Thoracic aorta (tissue), 2 donors: ENCODE data around the gene TMEM187. TPM values are rescaled to one million over a fixed set of nuclear protein-coding genes. Genes with fewer than 3 reads are reported as not detected.
"Not testable (repeated sequence)": the region's sequence is repeated elsewhere in the genome, so short reads cannot be mapped to it uniquely, and the experiment has no call there.

Experiments used
- ATAC-seq: fragments of 150-250 bp; one replicate; pipeline ENCODE4 v1.8.0; 2017; ENCODE audit warnings: low read depth; ENCODE audit not compliant: insufficient number of reproducible peaks, low FRiP score
- DNase-seq: peaks from one replicate; pipeline ENCODE4 v3.0.0-alpha.2; 2020; ENCODE audit warnings: low spot score
- H3K27ac ChIP-seq, 2 donors: fragments of 200-600 bp; sonication (generic); 1 replicate in 1 of 2; 2 replicates in 1 of 2; pipeline ENCODE4 v1.5.1; 2016; ENCODE audit warnings: mild to moderate bottlenecking in 2 of 2, moderate library complexity in 2 of 2
- H3K27me3 ChIP-seq: fragments of 200-600 bp; sonication (generic); replicated peaks from 2 replicates; pipeline ENCODE4 v1.6.0; 2016; ENCODE audit warnings: mild to moderate bottlenecking; ENCODE audit not compliant: insufficient read depth
- H3K36me3 ChIP-seq: fragments of 200-600 bp; sonication (generic); one replicate; pipeline ENCODE4 v1.5.1; 2016
- H3K4me1 ChIP-seq, 2 donors: fragments of 200-600 bp; sonication (generic); 1 replicate in 1 of 2; 2 replicates in 1 of 2; pipeline versions ENCODE4 v1.5.1 to v1.6.0; 2016; ENCODE audit warnings: low read depth in 2 of 2, mild to moderate bottlenecking in 1 of 2; ENCODE audit not compliant: control insufficient read depth in 1 of 2
- H3K4me3 ChIP-seq: fragments of 200-600 bp; sonication (generic); 2 replicates; pipeline ENCODE4 v1.5.1; 2016; ENCODE audit warnings: mild to moderate bottlenecking
- H3K9me3 ChIP-seq: fragments of 200-600 bp; sonication (generic); 2 replicates; pipeline ENCODE4 v1.5.1; 2016
- total RNA-seq, 2 donors: library from RNA; depleted of rRNA; stranded (reverse); fragments of >200 nt; gene quantifications; one replicate each; pipeline versions ENCODE4 v1.1.0 to v1.2.3, GENCODE V29; 2016
- TF ChIP-seq, protein P1 (sequence below): fragments of 200-600 bp; sonication (generic); IDR thresholded peaks from one replicate; pipeline ENCODE4 v1.5.1; 2019; ENCODE audit warnings: antibody characterized with exemption

Gene TMEM187
- total RNA-seq, 2 donors from 2014 or later: 0.78 to 23.4 TPM

DNA sequence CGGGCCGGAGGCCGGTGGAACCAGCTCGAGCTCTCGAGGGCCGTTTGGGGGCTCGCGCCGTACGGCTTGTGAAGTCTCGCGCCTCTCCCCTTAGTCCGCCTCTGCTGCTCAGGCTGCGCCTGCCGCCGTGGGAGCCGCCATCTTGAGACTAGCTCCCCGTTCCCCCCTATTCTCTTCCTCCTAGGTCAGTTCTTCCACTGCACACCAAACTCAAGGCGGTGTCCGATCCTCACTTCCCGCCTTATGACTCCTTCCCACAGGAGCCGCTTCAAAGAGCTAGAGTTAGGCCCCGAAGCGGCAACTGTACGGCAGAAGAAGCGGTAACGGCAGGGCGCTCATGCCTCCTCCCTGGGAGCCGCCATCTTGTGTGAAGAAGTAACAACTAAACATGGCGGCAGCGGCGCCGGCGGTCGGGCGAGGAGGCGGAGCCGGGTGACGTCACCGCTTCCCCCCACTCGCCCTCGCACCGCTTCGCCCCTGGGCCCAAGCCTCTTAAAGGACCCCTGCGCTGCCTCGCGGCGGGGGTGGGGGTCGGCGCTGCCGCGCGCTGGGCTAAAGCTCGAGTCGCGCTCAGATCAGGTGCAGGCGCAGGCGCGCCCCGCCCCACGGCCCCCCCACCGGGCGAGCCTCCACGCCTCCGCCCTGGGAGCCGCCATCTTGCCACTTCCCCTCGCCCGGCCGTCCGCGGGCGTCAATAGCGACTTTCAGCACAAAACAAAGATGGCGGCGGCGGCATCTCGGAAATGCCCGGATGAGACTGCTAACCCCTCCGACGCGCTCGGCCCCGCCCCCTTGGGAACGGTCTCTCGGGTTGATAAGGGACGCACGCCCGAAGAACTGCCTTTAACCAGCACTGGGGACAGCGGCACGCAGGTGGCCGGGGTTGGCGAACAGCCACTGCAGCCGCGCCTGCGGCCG is 845 bp upstream of the TMEM187 start, which contains the start of gene HCFC1:
Gene HCFC1, minus strand, starts transcription at position 369 of the 918 bp plus-strand sequence. CDS start 978 bp downstream, outside the sequence.
- TF ChIP-seq, protein P1, sequence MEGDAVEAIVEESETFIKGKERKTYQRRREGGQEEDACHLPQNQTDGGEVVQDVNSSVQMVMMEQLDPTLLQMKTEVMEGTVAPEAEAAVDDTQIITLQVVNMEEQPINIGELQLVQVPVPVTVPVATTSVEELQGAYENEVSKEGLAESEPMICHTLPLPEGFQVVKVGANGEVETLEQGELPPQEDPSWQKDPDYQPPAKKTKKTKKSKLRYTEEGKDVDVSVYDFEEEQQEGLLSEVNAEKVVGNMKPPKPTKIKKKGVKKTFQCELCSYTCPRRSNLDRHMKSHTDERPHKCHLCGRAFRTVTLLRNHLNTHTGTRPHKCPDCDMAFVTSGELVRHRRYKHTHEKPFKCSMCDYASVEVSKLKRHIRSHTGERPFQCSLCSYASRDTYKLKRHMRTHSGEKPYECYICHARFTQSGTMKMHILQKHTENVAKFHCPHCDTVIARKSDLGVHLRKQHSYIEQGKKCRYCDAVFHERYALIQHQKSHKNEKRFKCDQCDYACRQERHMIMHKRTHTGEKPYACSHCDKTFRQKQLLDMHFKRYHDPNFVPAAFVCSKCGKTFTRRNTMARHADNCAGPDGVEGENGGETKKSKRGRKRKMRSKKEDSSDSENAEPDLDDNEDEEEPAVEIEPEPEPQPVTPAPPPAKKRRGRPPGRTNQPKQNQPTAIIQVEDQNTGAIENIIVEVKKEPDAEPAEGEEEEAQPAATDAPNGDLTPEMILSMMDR: no peak
- Histone ChIP-seq H3K9me3 (no peaks in the 10 kb centered on the region), H3K4me1 (peaks cover 13 to 40% of the 10 kb centered on the region in 2 donors), H3K36me3 (no peaks in the 10 kb centered on the region), H3K4me3 (peak within 1 kb of the TSS; percentile 87), H3K27ac (peak within 1 kb of the TSS; percentile 96 to 98), H3K27me3 (no peaks in the 10 kb centered on the region)
- DNase-seq (peak; percentile 61), ATAC-seq (peak; percentile 55)

DNA sequence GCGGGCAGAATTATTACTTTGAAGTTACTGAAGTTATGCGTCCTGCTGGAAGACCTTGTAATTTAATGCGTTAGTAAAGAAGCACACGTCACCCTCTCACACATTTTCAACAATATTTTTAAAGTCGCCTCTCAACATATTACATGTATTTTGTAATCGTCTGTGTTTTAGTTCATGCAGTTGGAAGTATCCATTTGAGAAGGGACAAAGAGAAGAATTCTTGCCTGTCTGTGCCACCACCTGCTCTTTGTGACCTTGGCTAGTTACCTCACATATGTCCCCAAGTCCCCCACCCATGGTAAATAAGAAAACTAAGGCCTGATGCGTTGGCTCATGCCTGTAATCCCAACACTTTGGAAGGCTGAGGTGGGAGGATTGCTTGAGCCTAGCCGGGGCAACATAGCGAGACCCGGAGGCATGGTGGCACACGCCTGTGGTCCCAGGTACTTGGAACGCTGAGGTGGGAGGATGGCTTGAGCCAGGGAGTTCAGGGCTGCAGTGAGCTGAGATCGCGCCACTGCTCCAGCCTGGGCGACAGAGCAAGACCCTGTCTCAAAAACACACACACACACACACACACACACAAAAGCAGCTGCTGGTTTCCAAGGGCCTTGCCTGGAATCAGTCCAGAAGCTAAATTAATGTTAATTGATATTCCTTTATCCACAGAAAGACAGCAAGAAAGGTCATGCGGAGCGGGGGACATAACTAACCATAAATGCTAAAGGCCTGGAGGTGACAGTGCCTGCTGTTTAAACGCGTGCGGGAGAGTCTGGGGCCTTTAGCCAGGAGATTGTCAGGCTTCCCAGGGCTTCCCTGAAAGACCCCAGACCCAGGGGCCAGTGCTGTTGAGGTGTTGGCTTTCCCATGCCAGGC is 811 bp downstream of the TMEM187 start:
- DNase-seq: no peak
- peak overlapping the region; percentile 87 for H3K4me3 ChIP-seq
- ATAC-seq: no peak

DNA sequence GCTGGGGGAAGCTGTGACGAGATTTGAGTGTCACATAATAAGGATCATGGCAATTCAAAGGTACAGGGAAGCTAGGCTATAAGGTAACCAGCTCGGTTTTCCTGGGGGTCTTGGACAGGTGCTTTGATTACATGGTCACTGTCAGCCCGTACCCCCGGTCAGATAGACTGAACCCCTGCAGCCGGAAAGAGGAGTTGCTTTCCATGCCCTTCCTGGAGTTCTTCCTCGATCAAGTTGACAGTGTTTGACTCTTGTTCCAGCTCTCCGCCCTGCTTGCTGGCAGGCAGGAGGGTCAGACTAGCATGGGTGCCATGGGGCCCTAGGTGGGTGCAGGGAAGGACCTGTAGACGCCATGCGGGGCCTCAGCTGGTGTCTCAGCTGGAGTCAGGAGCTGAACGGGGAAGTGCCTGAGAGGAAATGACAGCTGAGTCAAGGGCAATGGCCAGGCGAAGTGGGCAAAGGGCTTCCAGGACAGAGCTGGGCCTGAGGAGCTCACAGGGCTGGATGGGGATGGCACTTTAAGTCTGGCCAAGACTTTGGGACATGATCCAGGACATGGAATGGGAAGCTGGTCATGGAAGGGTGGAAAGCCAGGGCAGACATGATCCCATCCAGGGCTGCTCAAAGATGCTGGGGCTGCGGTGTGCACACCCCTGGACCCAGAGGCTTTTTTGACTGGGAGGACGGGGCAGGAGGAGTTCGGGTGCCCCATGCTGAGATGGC is 1.6 kb downstream of the TMEM187 start:
- no peaks in the 10 kb centered on the region for H3K27me3 ChIP-seq
- H3K27ac ChIP-seq: peak overlapping the region; percentile 96 to 98
- no peak for ATAC-seq
- no peaks in the 10 kb centered on the region for H3K36me3 ChIP-seq
- no peaks in the 10 kb centered on the region for H3K9me3 ChIP-seq
- TF ChIP-seq, protein P1: no peak
- peak overlapping the region; percentile 87 for H3K4me3 ChIP-seq
- peaks cover 6 to 15% of the 10 kb centered on the region in 2 donors for H3K4me1 ChIP-seq
- DNase-seq: no peak

More for the DNA sequence above, 811 bp downstream of the TMEM187 start:
- Histone ChIP-seq H3K36me3 (no peaks in the 10 kb centered on the region), H3K4me1 (peaks cover 9 to 23% of the 10 kb centered on the region in 2 donors), H3K27ac (peak overlapping the region; percentile 96 to 98), H3K9me3 (no peaks in the 10 kb centered on the region), H3K27me3 (no peaks in the 10 kb centered on the region)
- TF ChIP-seq, protein P1: no peak

DNA sequence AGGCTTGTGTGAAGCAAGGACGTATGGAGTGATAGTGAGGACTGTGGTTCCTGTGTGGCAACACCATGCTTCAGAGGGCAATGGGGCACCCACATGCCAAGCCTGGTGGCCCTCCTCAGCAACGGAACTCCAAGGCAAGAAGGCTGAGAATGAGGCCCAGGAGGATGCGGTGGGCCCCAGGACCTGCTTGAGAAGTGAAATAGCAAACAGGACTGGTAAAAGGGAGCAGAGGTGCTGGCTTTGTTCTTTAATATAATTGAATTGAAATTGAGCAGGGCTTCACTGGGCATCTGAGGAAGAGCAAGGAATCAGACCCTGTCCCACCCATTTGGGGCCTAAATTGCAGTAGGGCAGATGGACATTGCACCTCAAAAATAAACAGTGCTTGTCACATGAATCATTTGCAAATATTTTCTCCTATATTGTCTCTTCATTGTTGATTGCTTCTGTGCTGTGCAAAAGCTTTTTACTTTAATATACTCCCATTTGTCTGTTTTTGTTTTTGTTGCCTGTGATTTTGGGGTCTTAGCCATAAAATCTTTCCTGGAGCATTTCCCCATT is 2.3 kb downstream of the TMEM187 start:
- Histone ChIP-seq H3K4me1 (peaks cover 6 to 15% of the 10 kb centered on the region in 2 donors), H3K27me3 (no peaks in the 10 kb centered on the region), H3K9me3 (no peaks in the 10 kb centered on the region), H3K36me3 (no peaks in the 10 kb centered on the region), H3K4me3 (no peak overlapping the region), H3K27ac (peak overlapping the region in 1 of 2 donors; percentile 98)
- no peak for ATAC-seq
- no peak for DNase-seq
- TF ChIP-seq, protein P1: no peak

DNA sequence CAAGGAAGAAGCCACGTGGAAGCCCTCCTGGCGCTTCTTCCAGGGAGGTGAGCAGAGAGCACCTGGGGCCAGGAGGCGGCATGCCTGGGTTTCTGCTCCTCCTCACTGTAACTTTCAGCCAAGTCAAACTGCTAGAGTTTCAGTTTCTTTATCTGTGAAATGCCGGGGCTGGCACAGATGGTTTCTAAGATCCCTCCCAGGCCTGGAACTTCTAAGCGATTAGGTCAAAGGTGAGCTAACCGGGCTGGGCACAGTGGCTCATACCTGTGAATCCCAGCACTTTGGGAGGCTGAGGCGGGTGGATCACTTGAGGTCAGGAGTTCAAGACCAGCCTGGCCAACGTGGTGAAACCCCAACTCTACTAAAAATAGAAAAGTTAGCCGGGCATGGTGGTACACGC is 7.8 kb downstream of the TMEM187 start:
- not testable (repeated sequence) for H3K27ac ChIP-seq, DNase-seq, ATAC-seq, H3K9me3 ChIP-seq, H3K4me3 ChIP-seq, H3K27me3 ChIP-seq, H3K36me3 ChIP-seq, H3K4me1 ChIP-seq
